ENCODE data around the gene MAPK8IP3.
"Not testable (repeated sequence)": the region's sequence is repeated elsewhere in the genome, so short reads cannot be mapped to it uniquely, and the experiment has no call there.

The MAPK8IP3 gene

GRCh38 chr16:1787322-1788094 lies 81.5 kb downstream of the MAPK8IP3 start:
- DNase-seq (ENCODE audit: low read depth, low spot score), result no peak

- no peak for DNase-seq (ENCODE audit: low read depth, low spot score)
Measured at GRCh38 chr16:1788095-1788707, 82.2 kb downstream of the MAPK8IP3 start.

- DNase-seq (ENCODE audit: low read depth, low spot score), result no peak
Measured at GRCh38 chr16:1788708-1789100, 82.7 kb downstream of the MAPK8IP3 start.

GRCh38 chr16:1789643-1790045 lies 83.6 kb downstream of the MAPK8IP3 start:
- no peak for DNase-seq (ENCODE audit: low read depth, low spot score)

GRCh38 chr16:1790261-1790610 lies 84.2 kb downstream of the MAPK8IP3 start:
- no peak for DNase-seq (ENCODE audit: low read depth, low spot score)

GRCh38 chr16:1790611-1791255 lies 84.7 kb downstream of the MAPK8IP3 start:
- no peak for DNase-seq (ENCODE audit: low read depth, low spot score)

GRCh38 chr16:1791256-1791942 lies 85.4 kb downstream of the MAPK8IP3 start:
- DNase-seq (ENCODE audit: low read depth, low spot score), result no peak

- DNase-seq (ENCODE audit: low read depth, low spot score), result no peak
Measured at GRCh38 chr16:1791943-1792812, 86.2 kb downstream of the MAPK8IP3 start.

GRCh38 chr16:1792836-1793577 lies 87.0 kb downstream of the MAPK8IP3 start:
- no peak for DNase-seq (ENCODE audit: low read depth, low spot score)

GRCh38 chr16:1793578-1794220 lies 87.7 kb downstream of the MAPK8IP3 start, which contains the start of gene IGFALS:
Gene IGFALS (minus strand): TSS chr16:1793705. CDS start chr16:1793652, 53 bp downstream.
- DNase-seq (ENCODE audit: low read depth, low spot score), result no peak

- DNase-seq (ENCODE audit: low read depth, low spot score), result no peak
Measured at GRCh38 chr16:1794221-1794871, 88.4 kb downstream of the MAPK8IP3 start.

GRCh38 chr16:1794908-1795666 lies 89.1 kb downstream of the MAPK8IP3 start:
- DNase-seq (ENCODE audit: low read depth, low spot score), result no peak

- DNase-seq (ENCODE audit: low read depth, low spot score), result not testable (repeated sequence)
Measured at GRCh38 chr16:1799263-1799662, 93.3 kb downstream of the MAPK8IP3 start.

- DNase-seq (ENCODE audit: low read depth, low spot score), result no peak
Measured at GRCh38 chr16:1800701-1801100, 94.7 kb downstream of the MAPK8IP3 start.

GRCh38 chr16:1807626-1808025 lies 101.6 kb downstream of the MAPK8IP3 start:
- no peak for DNase-seq (ENCODE audit: low read depth, low spot score)

GRCh38 chr16:1808691-1809090 lies 102.7 kb downstream of the MAPK8IP3 start:
- no peak for DNase-seq (ENCODE audit: low read depth, low spot score)

GRCh38 chr16:1809281-1809801 lies 103.3 kb downstream of the MAPK8IP3 start:
- DNase-seq (ENCODE audit: low read depth, low spot score), result no peak

- DNase-seq (ENCODE audit: low read depth, low spot score), result no peak
Measured at GRCh38 chr16:1810106-1810505, 104.1 kb downstream of the MAPK8IP3 start.
